ENCODE data around the gene GIMAP8.

DNA sequence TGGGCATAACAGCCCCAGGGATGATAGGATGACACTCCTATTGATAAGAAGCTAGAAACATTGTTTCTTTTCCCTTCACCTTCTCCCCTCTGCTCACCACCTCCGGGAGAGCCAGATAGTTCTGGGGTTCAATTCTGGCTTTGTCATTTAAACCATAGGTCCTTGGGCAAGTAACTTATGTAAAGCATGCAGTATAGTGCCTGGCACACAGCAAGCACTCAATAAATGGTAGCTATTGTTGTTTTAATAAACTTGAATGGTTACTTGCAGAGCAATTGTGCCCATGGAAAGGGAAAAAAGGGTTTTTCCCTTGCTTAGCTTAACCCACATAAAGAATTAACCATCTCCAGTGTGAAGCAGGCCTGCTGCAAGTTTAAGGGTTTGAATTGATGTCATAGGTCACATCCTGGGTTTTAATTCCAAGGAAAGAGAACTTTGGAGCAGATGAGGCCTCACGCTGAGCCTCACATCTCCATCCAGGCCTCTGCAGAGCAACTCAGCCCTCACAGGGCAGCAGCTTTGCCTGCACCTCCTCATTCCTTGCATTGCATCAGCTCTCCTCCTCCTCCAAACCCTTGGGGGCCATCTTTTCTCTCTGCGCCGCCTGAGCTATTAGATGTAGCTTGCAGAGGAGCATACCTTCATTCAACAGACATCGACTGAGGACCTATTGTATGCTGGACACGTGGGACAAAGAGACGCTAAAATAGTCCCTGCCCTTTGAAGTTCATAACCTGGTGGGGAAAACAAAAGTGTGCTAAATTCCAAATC, 48.4 kb upstream of the GIMAP8 start:
- no peak for TF ChIP-seq CTCF (IDR thresholded peaks at IDR 0.05)
- TF ChIP-seq POLR2A (IDR thresholded peaks at IDR 0.05), result no peak
